ENCODE results near the gene LAMC1.

LAMC1 gene

DNA sequence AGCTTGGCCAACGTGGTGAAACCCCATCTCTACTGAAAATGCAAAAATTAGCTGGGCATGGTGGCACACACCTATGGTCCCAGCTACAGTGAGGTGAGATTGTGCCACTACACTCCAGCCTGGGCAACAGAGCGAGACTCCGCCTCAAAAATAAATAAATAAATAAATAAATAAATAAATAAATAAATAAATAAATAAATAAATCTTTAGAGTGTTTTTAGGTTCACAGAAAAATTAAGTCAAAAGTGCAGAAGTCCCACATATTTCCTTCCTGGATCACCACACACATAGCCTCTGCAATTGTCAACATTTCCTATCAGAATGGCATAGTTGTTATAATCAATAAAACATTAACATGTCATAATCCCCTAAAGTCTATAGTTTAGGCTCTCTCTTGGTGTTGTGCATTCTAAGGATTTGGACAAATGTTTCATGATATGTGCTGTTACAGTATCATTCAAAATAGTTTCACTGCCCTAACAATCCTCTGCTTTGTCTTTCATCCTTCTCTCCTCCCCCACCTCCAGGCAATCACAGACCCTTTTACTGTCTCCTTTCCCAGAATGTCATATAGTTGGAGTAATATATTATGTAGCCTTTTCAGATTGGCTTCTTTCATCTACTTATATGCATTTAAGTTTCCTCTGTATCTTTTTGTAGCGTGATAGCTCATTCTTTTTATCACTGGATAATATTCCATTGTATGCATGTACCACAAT is 58.3 kb downstream of the LAMC1 start:
- no peak for DNase-seq

DNA sequence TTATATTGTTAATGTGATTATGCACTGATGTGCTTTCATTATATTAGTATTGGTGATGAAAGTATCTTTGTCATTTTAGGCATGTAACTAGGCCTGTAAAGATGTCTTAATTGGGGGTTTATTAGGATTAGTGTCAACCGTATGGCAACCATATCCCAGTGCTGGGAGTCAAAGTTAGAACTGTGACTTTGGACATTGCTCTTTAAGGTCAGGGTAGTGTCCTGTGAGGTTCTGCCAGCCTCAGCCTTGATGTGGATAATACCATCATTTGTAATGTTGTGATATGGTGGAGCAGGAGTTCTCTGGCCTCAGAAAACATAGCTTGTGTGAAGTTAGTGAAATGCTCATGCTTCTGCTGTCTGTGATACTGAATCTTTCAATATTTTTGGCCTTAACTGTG is 59.4 kb downstream of the LAMC1 start:
- no peak for DNase-seq

DNA sequence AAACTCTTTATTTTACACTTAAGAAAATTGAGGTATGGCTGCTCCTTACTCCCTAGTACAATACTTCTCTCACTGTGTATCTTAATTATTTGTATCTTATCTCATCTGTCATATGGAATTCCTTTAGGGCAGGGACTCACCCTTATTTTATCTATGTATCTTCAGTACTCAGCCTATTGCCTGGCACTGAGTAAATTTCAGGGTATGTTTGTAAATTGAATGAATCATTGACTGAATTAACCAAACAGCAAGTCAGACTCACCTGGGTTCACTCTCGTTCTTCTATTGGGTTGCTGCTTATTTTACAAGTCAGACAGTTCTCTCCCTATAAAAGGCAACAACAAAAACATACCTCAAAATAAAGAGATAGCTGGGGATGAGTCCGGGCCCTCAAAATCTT is 63.8 kb downstream of the LAMC1 start:
- DNase-seq = no peak

DNA sequence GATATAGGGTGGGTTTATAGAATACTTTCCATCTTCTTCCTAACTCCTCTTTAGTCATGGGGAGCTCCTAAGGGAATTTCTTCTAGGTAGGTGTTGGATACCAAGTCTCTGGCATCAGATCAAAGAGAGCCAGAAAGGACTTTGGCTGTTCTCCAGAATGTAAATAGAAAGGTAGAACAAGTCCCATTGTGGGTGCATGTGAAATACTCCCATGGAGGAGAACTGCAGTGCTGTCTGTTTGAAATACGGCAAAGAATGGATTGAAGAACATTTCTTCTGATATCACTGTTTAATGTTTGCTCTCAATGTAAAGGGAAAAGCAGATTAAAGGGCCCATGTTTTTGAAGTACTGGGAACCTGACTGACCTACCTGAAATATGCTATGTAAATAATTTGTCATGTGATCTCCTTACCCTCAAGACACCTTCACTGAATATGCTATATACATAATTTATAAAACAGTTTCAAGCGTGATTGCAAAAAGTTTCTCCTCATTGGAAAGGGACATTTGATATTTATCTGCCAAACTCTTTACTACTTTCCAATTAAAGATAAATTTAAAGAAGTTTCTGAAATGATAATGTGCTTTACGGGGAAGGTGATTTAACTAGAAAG is 65.9 kb downstream of the LAMC1 start:
- DNase-seq = no peak

DNA sequence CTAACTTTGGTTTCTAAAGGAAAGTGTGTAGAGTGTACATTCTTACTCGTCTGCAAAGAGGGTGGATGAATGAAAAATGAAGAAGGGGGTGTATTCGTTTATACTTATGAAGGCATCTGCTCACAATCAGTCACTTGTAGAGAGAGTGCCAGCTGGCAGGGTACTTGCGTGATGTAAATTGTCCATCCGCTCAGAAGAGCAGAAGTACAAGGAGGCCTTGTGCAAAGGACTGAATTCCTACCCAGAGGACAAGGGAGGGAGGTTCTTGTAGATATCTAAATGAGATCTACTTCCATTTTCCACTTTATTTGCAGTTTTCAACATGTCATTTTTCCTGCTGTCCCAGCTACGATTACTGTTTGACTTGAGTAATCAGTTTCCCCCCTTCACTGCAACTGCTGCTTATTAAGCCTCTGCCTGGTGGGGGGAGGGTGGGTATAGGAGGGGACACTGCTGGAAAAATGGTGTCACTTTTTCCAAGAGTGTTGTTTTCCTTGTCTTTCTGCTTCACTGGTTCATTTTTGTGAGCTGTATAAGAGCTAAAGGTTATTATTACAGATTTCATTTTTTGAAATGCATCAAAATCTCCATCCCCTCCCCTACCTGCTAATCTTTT is 67.3 kb downstream of the LAMC1 start:
- DNase-seq = peak; percentile 79

DNA sequence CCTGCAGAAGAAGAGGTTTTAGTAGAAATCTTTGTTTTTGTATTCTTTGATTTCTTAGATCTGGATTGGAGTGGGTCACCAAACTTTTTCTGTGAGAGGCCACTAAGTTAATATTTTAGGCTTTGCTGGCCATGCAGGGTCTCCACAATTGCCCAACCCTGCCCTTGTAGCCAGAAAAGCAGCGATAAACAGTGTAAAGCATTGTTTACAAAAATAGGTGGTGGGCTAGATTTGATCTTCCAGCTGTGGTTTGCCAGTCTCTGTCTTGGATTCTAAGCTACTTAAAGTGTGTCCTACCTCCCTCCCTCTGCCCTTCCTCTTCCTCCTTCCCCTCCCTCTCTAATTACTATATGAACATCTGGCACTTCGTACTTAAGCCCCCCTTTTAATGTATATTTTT is 68.0 kb downstream of the LAMC1 start:
- DNase-seq = no peak

DNA sequence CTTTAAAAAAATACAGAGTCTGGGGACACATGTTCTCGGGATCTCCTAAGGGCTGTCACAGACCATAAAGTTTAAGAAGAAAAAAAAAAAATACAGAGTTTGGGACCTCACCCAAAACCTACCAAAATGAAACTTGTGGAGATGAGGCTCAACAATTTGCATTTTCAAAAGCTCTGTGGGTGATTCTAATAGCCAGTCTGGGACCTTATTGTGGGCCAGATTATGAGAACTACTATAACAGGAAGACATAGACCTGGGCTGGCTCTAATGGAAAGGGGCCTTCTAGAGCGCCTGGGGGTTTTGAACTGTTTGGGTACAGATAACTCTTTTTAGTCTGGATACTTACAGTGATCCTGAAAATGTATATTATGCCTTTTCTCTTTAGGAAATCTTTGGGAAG is 69.1 kb downstream of the LAMC1 start:
- DNase-seq = no peak

DNA sequence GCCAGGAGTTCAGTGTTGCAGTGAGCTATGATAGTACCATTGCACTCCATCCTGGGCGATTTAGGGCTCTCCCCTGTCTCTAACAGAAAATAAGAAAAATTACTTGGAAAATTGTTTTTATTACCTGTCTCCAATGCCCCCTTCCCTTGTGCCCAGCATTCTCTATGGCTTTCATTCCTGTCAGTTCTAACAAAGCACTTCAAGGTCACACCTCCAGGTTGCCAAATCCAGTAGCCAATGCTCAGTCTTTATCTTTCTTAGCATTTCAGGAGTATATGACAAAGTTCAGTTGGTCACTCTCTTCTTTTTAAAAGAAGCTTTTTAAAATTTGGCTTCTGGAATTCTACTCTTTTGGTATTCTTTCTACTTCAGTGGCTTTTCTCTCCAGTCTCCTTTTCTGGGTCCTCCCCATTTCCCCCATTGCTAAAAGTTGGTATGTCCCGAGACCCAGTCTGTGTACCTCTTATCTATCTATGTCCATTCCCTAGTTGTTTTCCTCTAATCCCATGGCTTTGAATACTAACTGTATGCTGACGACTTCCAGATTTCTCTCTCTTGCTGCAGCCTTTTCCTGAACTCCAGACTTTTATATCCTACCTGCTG is 69.9 kb downstream of the LAMC1 start:
- DNase-seq = no peak

DNA sequence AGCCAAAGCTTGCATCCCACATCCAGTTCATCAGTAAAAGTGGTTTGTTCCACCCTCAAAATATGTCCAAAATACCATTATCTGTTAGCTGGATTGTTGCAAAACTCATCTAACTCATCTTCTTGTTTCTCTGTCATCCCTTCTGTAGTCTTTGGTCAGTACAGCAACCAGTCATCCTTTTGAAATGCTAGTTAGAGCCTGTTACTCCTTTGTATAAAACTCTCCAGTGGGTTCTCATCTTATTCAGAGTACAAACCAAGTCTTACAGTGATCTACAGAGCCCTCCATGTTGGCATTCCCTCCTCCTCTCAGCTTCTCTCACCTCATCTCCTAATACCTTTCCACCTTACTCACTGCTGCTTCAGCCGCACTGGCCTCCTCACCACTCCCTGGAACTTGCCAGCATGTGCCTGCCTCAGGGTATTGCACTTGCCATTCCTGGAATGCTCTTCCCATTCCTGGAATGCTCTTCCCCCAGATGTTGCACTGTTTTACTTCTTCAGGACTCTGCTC is 70.6 kb downstream of the LAMC1 start:
- DNase-seq = no peak

DNA sequence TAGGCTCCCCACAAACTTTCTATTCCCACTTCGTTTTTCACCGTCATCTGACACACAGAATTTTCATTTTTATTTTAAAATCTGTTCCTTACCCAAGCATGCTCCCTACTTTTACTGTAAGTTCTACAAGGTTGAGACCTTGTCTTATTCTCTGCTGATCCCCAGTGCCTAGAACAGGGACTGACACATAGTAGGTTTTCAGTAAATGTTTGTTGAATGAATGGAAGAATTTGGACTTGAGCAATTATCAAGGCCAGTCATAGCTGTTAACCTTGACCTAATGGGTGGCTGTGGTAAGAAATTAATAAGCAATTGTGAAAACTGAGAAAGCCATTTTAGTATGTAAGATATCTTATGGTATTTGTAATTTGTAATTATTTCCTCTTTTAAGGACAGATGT is 71.1 kb downstream of the LAMC1 start:
- DNase-seq = no peak

DNA sequence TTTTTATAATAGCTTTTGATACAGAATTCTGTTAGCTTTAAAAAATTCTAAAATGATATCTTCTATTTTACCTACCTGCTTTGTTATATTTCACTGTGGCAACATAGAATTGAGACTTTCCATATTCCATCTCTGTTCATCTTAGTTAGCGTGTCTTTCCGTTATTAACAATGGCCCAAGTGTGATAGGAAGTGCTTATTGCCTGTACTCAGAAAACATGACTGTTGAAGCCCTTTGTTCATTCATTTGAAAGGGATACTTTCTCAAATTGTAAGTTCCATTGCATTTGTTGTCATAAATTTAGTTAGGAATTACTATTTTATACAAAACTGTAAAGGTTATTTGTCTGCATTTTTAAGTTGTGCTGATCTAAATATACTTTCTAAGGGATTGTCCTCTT is 73.1 kb downstream of the LAMC1 start:
- no peak for DNase-seq

DNA sequence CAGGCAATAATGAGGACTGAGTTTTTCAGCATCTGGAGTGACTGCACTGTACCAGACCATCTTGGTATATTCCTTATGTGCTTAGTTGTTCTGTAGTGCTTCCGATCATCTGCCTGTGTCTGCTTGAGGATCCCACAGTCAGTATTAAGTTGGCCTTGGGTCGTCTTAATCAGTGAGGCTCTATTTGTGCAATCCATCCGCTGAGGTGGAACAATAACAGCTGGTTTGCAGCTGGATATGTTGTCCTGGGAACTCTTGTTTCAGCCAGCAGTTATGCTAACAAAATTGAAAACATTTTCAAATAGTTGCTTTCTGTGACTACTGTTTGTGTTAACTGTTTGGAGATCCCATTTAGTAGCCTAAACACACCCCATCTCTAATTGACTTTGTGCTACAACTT is 73.7 kb downstream of the LAMC1 start:
- peak; percentile 60 for DNase-seq

DNA sequence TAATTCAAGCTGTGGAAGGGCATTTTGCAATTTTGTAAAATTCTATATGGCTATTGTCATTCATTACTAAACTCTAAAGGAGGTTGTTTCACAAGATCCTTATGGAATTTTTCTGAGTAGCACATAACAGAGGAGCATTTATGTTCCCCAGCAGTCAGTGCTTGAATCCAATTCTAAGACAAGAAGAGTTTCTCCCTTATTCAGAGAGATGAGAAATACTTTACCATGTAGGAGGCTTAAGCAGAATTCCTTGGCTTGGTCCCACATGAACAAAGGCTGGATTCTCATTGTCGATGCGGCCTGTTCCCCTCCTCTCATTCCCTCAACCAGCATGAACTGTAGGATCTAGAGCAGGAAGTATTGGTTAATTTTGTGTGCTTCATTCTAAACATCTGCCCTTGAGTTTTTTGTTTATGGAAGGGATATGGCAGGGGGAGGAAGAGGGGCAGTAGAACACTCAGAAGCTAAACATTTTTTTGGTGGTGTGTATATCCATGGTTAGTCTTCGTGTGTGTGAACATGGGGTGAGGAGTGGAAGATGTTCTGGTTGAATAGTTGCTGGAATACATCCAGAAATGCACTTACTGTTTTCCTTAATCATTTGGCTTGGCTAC is 74.3 kb downstream of the LAMC1 start:
- no peak for DNase-seq

DNA sequence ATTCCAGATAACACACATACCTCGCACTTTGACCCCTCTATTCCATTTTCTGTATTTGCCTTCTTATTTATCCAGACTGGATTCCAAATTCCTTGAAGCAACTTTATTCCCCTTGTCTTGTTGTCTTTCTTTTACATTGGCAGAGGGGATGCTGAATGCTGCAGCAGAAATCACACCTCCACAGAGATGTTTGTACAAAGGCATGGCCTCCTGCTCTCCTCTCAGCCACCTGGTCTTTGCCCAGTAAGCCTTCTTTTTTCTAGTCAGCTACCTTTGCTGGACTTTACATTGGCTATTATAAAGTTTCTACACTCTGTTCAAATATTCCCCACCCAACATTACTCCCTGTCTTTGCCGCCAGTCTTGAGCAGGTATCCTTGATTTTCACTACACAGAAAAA is 75.1 kb downstream of the LAMC1 start:
- DNase-seq = no peak

DNA sequence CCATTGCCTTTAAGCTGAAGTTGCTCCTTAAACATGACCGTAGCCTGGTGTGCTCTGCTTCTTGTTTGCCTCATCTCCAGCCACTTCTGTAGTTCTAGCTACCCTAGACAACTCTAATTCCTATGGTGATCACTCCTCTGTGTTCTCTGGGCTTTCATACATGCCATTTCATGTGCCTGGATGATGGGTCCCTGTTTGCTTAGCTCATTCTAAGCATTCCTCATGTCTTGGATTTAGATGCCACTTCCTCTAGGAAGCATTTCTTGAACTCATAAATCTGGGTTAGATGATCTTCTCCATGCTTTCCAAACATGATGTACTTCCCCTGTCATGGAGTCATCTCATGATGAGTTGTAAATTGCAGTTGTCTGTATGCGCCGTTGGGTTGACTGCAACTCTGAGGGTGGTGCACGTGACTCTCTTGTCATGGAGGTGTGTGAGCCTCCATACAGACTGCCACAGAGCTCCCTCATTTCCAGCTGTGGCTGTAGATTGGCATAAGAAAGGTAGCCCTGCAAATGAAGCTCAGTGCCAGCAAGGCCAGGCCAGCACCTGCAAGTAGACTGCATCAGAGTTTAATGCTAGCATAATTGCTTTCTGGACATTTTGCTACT is 77.2 kb downstream of the LAMC1 start:
- no peak for DNase-seq

DNA sequence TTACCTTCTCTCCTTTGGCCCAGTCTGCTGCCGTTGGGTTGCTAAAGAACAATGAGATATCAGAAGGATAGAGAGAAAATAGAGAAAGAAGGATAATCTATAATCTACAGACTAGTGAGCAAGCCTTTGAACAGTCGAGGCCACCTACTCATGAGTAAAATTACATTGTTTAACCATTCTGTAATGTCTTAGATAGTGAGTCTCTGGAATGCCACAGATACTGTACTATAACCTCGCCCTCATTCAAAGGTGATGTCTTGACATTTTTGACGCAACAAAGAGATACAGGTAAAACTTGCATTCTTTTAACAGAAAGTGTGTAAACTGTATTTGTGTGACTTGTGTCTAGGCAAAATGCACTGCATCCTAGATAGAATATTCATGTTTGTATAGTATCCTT is 77.9 kb downstream of the LAMC1 start:
- no peak for DNase-seq

DNA sequence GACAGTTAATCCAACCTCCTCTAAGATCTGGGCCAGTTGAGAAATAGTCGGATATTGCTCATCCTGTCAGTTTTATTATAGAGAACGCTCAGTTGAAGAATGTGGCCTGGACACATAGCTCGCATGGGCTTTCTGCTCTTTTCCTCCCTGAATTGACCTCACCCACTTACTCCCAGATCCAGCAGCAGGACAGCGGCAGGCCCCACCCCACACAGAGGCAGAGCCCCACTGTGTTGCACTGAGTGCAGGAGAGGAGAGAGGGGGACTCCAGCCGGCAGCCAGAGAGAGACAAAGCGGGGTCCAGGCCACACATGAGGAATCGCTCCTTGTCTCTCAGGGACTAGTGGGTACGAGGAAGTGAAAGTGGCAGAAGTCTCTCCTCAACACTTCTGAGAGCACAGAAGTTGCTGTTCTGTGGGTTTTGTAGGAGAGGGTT is 78.6 kb downstream of the LAMC1 start:
- DNase-seq = peak; percentile 35

DNA sequence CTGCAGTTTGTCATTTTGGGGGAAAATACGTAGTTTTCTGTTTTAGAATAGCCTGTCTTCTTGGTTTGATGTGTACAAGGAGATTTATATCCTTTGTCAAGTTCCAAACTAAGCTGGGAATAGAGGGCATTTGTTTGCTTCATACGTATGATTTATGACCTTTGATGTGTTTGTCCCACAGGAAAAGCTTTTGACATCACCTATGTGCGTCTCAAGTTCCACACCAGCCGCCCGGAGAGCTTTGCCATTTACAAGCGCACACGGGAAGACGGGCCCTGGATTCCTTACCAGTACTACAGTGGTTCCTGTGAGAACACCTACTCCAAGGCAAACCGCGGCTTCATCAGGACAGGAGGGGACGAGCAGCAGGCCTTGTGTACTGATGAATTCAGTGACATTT is 79.9 kb downstream of the LAMC1 start:
- no peak for DNase-seq

DNA sequence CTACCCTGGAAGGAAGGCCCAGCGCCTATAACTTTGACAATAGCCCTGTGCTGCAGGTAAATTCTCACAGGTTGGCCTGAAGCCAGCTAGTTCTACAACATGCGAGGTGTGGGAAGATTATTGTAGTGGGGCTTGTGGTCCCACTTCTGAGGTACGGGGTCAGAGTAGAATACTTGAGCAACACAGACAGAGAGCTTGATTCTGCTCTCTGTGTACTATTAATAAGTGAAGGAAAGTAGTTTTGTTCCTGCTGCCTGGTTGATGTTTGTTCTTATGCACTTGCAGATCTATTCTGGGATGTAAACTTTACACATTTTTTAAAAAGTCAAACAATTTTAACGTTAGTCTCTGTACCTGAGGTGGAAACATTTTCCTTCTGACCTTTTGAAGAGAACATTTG is 80.4 kb downstream of the LAMC1 start:
- no peak for DNase-seq

DNA sequence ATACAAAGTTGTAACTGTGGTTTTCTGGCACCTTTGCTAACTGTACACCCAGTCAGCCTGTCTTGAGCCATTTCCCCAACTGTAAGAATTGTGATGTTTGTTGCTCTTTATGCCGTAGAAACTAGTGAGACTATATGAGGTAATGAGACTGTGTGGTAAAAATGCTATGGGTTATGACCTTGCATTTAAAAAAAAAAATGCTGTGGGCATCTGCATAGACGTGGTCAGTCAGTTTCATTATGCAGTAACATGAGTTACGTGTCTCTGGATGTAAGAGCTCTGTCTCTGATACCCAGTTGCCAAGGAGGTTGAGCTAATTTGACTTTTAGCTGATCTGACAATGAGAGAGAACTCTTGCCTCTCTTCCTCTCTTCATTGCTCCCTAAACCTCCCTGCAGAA is 82.2 kb downstream of the LAMC1 start:
- no peak for DNase-seq

DNA sequence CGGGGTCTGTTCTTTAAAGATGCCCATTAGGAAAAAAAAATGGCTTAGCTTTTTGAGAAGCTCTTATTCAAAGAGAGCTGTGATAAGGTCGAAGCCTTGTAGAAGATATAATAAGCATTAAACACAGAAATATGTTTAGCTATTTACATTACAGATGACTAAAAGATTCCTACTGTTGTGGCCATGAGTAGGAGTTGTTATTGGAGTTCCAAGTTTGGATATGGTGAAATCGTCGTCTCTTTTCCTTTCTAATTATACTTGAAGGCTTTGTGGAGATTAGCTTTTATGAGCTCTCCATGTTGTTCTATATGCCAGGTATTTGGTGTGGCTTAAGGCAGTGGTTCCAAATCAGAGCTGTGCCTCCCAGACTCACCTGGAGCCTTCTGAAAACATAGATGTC is 82.9 kb downstream of the LAMC1 start:
- DNase-seq = no peak

DNA sequence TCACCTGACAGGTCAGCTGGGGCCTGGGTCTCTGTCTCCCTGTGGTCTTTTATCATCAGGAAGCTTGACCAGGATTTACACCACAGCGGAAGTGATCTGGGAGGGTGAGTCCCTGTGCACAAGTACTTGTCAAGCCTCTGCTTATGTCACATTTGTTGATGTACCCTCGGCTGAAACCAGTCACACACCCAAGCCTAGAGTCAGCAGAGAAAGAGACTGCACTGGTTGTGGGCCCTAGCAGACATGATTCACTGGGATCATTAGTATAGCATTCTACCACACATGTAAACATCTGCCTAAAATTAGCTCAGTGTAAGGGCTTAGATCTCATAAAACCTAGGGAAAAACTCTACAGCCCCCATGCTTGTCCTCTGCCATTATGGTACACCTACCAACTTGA is 83.5 kb downstream of the LAMC1 start:
- no peak for DNase-seq

DNA sequence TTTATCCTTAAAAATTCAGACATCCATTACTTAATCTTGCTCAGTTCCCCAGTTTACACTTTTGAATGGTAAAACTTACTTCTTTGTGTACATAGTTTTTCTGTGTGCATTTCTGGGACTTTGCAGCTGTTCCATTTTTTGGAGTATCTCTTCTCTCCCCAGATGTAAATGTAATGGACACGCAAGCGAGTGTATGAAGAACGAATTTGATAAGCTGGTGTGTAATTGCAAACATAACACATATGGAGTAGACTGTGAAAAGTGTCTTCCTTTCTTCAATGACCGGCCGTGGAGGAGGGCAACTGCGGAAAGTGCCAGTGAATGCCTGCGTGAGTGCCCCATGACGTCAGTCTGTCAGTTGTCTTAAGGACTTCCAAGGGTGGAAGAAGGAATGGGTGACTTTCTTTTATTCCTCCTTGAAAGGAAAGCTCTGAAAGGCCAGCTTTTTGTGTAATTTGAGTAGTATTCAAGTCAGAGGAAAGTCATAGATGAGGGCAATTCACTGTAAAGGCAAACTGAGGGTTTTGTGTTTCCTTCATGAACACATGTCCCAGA is 87.2 kb downstream of the LAMC1 start:
- DNase-seq = no peak

All from left hindlimb (tissue), 1 donor.